ENCODE results near the gene RTN4RL2. TPM values are rescaled to one million over a fixed set of nuclear protein-coding genes. Genes with fewer than 3 reads are reported as not detected.

The RTN4RL2 gene
- total and polyA plus RNA-seq, 12 donors: 0.33 to 1.5 (median 0.90) TPM

GRCh38 chr11:57430952-57431351 is 29.4 kb upstream of the RTN4RL2 start:
- 92 to 94% methylated on average over 1 of the region's 1 CpG for WGBS, 2 donors
- no peak for ATAC-seq
- no peak for TF ChIP-seq CTCF (IDR thresholded peaks at IDR 0.05)
- Histone ChIP-seq H3K36me3 (no peaks in the 10 kb centered on the region), H3K4me3 (no peak overlapping the region), H3K9me3 (no peaks in the 10 kb centered on the region), H3K4me1 (peaks cover 13 to 73% (median 30%) of the 10 kb centered on the region in 9 donors), H3K27me3 (no peaks in the 10 kb centered on the region), H3K27ac (no peak overlapping the region)
- DNase-seq: no peak
- intact Hi-C loops (cut with DNase I): no loop called here

- Histone ChIP-seq H3K4me3 (no peak overlapping the region), H3K4me1 (peaks cover 8 to 61% (median 22%) of the 10 kb centered on the region in 9 donors), H3K27ac (peak overlapping the region in 2 of 10 donors; percentile 1 to 63), H3K9me3 (no peaks in the 10 kb centered on the region), H3K36me3 (no peaks in the 10 kb centered on the region), H3K27me3 (no peaks in the 10 kb centered on the region)
- intact Hi-C loops (cut with DNase I): no loop called here
- ATAC-seq (no peak), DNase-seq (no peak)
- TF ChIP-seq CTCF (IDR thresholded peaks at IDR 0.05): no peak
- WGBS, 2 donors: 58 to 72% methylated on average over 5 of the region's 5 CpGs
These were observed 28.2 kb upstream of the RTN4RL2 start for GRCh38 chr11:57432149-57432561.

- H3K4me3 ChIP-seq: no peak overlapping the region
- intact Hi-C loops (cut with DNase I): no loop called here
- H3K9me3 ChIP-seq: no peaks in the 10 kb centered on the region
- peak overlapping the region in 2 of 10 donors; percentile 1 to 63 for H3K27ac ChIP-seq
- no peak for ATAC-seq
- WGBS, 2 donors: 75 to 78% methylated on average over 7 of the region's 7 CpGs
- H3K27me3 ChIP-seq: no peaks in the 10 kb centered on the region
- no peaks in the 10 kb centered on the region for H3K36me3 ChIP-seq
- no peak for DNase-seq
- peaks cover 4 to 55% (median 16%) of the 10 kb centered on the region in 9 donors for H3K4me1 ChIP-seq
- no peak for TF ChIP-seq CTCF (IDR thresholded peaks at IDR 0.05)
These were observed 27.6 kb upstream of the RTN4RL2 start for GRCh38 chr11:57432714-57433163.

- DNase-seq: no peak
- Histone ChIP-seq H3K27ac (peak overlapping the region in 1 of 10 donors; percentile 63), H3K9me3 (no peaks in the 10 kb centered on the region), H3K4me1 (peaks cover 0 to 42% (median 4%) of the 10 kb centered on the region in 9 donors), H3K4me3 (no peak overlapping the region), H3K36me3 (no peaks in the 10 kb centered on the region), H3K27me3 (no peaks in the 10 kb centered on the region)
- peak in 3 of 8 donors; percentile 21 to 81 (median 51) for ATAC-seq
- WGBS, 2 donors: 80 to 86% methylated on average over 15 of the region's 15 CpGs
- TF ChIP-seq CTCF (IDR thresholded peaks at IDR 0.05): no peak
- intact Hi-C loops (cut with DNase I): no loop called here
These were observed 25.4 kb upstream of the RTN4RL2 start for GRCh38 chr11:57434640-57435546.

All from heart right ventricle (tissue), 16 donors.